Fibroblast of lung (primary cell): ENCODE measurements around the gene GRB2. TPM values are rescaled to one million over a fixed set of nuclear protein-coding genes. Genes with fewer than 3 reads are reported as not detected.

Experiments used
- DNase-seq, 2 donors: peaks; one replicate each; pipeline versions ENCODE4 v3.0.0 to v3.0.0-alpha.2; 2010; ENCODE audit warnings: low read depth in 2 of 2
- H2AFZ ChIP-seq: 2 replicates; pipeline ENCODE4 v1.5.1; 2012; ENCODE audit warnings: low read length, control low read depth, inconsistent platforms
- H3K27ac ChIP-seq: 2 replicates; pipeline ENCODE4 v1.5.1; 2011; ENCODE audit warnings: low read length, control low read depth; ENCODE audit not compliant: insufficient read depth
- H3K27me3 ChIP-seq: 2 replicates; pipeline ENCODE4 v1.5.1; 2011; ENCODE audit warnings: mild to moderate bottlenecking, low read length; ENCODE audit not compliant: control insufficient read depth, insufficient read depth
- H3K36me3 ChIP-seq: 2 replicates; pipeline ENCODE4 v1.5.1; 2011; ENCODE audit warnings: low read length; ENCODE audit not compliant: control insufficient read depth, insufficient read depth
- H3K4me1 ChIP-seq: 2 replicates; pipeline ENCODE4 v1.5.1; 2011; ENCODE audit warnings: low read length; ENCODE audit not compliant: control insufficient read depth, insufficient read depth; ENCODE audit errors: extremely low read depth
- H3K4me2 ChIP-seq: 2 replicates; pipeline ENCODE4 v1.5.1; 2011; ENCODE audit warnings: low read length, control low read depth; ENCODE audit not compliant: insufficient read depth; ENCODE audit errors: extremely low read depth
- H3K4me3 ChIP-seq, 4 experiments: fragments of 200-600 bp in 1 of 4; sonication (generic) in 1 of 4; replicated peaks in 1 of 4; 2 replicates each; pipeline ENCODE4 v1.5.1; 2011 to 2016; ENCODE audit warnings: low read length in 4 of 4, low read depth in 3 of 4, mild to moderate bottlenecking in 3 of 4, control low read depth in 2 of 4, inconsistent platforms in 1 of 4, mixed read lengths in 1 of 4; ENCODE audit not compliant: insufficient read depth in 1 of 4; ENCODE audit errors: control extremely low read depth in 1 of 4
- H3K79me2 ChIP-seq: 2 replicates; pipeline ENCODE4 v1.5.1; 2012; ENCODE audit warnings: mild to moderate bottlenecking, low read length, inconsistent platforms; ENCODE audit not compliant: control insufficient read depth, insufficient read depth
- H3K9ac ChIP-seq: 2 replicates; pipeline ENCODE4 v1.5.1; 2011; ENCODE audit warnings: mild to moderate bottlenecking, low read length, control low read depth; ENCODE audit not compliant: insufficient read depth
- H3K9me3 ChIP-seq: 2 replicates; pipeline ENCODE4 v1.5.1; 2012; ENCODE audit warnings: low read depth, low read length; ENCODE audit not compliant: control insufficient read depth, insufficient read depth
- H4K20me1 ChIP-seq: 2 replicates; pipeline ENCODE4 v1.5.1; 2011; ENCODE audit warnings: low read length; ENCODE audit not compliant: control insufficient read depth, insufficient read depth; ENCODE audit errors: extremely low read depth
- CTCF ChIP-seq, 2 donors: IDR thresholded peaks in 1 of 2; conservative IDR thresholded peaks in 1 of 2; 1 replicate in 1 of 2; 2 replicates in 1 of 2; pipeline ENCODE4 v1.5.1; 2011 to 2012; ENCODE audit warnings: low read length in 2 of 2, control low read depth in 1 of 2, inconsistent platforms in 1 of 2, low read depth in 1 of 2, mild to moderate bottlenecking in 1 of 2
- EZH2 ChIP-seq: IDR thresholded peaks from 2 replicates; pipeline ENCODE4 v1.5.1; 2012; ENCODE audit warnings: low read length, control low read depth, mild to moderate bottlenecking; ENCODE audit errors: missing control alignments
- polyA plus RNA-seq, 2 donors: library from polyadenylated mRNA; depleted of rRNA in 1 of 2; stranded (reverse) in 1 of 2; unstranded in 1 of 2; fragments of >200 nt; gene quantifications; 2 replicates each; pipeline ENCODE4 v1.2.1, GENCODE V29; 2011 to 2012; ENCODE audit warnings: missing spikeins in 1 of 2
- total RNA-seq: library from RNA; depleted of rRNA; stranded (reverse); fragments of >200 nt; gene quantifications from 2 replicates; pipeline ENCODE4 v1.2.1, GENCODE V29; 2014

GRB2 gene
- total and polyA plus RNA-seq, 2 donors (not counting 1 experiment from before 2014, with no cell fraction given), result 68.9 to 69.7 TPM

DNA sequence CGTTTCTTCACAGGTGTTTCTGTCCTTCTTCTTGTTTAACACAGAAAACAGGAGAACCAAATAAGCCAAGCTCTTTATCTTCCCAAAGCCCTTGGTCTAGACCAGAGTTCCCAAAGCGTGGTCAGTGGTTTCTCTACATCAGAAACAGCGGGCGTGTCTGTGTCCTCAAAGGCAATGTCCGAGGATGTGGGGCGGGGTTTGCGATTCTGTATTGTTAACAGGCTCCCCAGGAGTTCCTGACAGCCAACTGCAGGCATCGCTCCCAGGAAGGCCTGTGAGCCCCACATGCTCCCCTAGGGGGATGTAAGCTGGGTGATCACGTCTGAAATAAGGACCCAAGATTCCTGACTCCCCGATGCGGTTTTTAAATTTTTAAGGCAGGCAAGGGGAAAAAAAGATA, 87.8 kb downstream of the GRB2 start:
- TF ChIP-seq EZH2, result no peak
- no peak for TF ChIP-seq CTCF (conservative IDR thresholded peaks at IDR 0.05 in 1 of 2, IDR thresholded peaks at IDR 0.05 in 1 of 2; ENCODE audit: low read depth in 1 of 2, low read length in 2 of 2)
- DNase-seq, result no peak
- no peak overlapping the region for H2AFZ ChIP-seq
- H3K36me3 ChIP-seq, result peaks cover 12% of the 10 kb centered on the region
- H3K9me3 ChIP-seq, result no peaks in the 10 kb centered on the region
- no peaks in the 10 kb centered on the region for H3K79me2 ChIP-seq
- H3K4me1 ChIP-seq, result peaks cover 8% of the 10 kb centered on the region
- H3K4me3 ChIP-seq, result no peak overlapping the region
- no peaks in the 10 kb centered on the region for H3K27me3 ChIP-seq
- no peaks in the 10 kb centered on the region for H4K20me1 ChIP-seq
- H3K4me2 ChIP-seq, result no peak overlapping the region
- no peak overlapping the region for H3K27ac ChIP-seq
- no peak overlapping the region for H3K9ac ChIP-seq

- Histone ChIP-seq H4K20me1 (no peaks in the 10 kb centered on the region), H3K9ac (no peak overlapping the region), H2AFZ (no peak overlapping the region), H3K27ac (no peak overlapping the region), H3K4me3 (no peak overlapping the region), H3K9me3 (no peaks in the 10 kb centered on the region), H3K79me2 (no peaks in the 10 kb centered on the region), H3K4me1 (peaks cover 8% of the 10 kb centered on the region), H3K27me3 (no peaks in the 10 kb centered on the region), H3K4me2 (no peak overlapping the region), H3K36me3 (peaks cover 9% of the 10 kb centered on the region)
- no peak for DNase-seq
- TF ChIP-seq EZH2, result no peak
- no peak for TF ChIP-seq CTCF (conservative IDR thresholded peaks at IDR 0.05 in 1 of 2, IDR thresholded peaks at IDR 0.05 in 1 of 2; ENCODE audit: low read depth in 1 of 2, low read length in 2 of 2)
Measured at GRCh38 chr17:75316253-75316652, 89.2 kb downstream of the GRB2 start.

- Histone ChIP-seq H3K27me3 (no peaks in the 10 kb centered on the region), H3K27ac (no peak overlapping the region), H3K4me2 (peak overlapping the region; percentile 13), H3K4me3 (no peak overlapping the region), H2AFZ (no peak overlapping the region), H3K9ac (peak overlapping the region; percentile 16), H3K9me3 (no peaks in the 10 kb centered on the region), H3K36me3 (peaks cover 9% of the 10 kb centered on the region), H3K4me1 (peaks cover 8% of the 10 kb centered on the region), H4K20me1 (no peaks in the 10 kb centered on the region), H3K79me2 (no peaks in the 10 kb centered on the region)
- TF ChIP-seq CTCF (conservative IDR thresholded peaks at IDR 0.05 in 1 of 2, IDR thresholded peaks at IDR 0.05 in 1 of 2; ENCODE audit: low read depth in 1 of 2, low read length in 2 of 2) (no peak), EZH2 (no peak)
- peak in 1 of 2 donors; percentile 67 for DNase-seq
Measured at GRCh38 chr17:75315541-75316243, 89.8 kb downstream of the GRB2 start.
